Karpas-422 (cell line): ENCODE results near the gene ZNF234. TPM values are rescaled to one million over a fixed set of nuclear protein-coding genes. Genes with fewer than 3 reads are reported as not detected.

Experiments
- total RNA-seq: library from RNA; depleted of rRNA; stranded (reverse); fragments of >200 nt; shearing (Covaris generic); gene quantifications from 2 replicates; pipeline ENCODE4 v1.2.3, GENCODE V29; 2014; ENCODE audit warnings: low replicate concordance; rRNA removed

The ZNF234 gene
- total RNA-seq, 1 experiment from 2014 or later = 3.0 TPM

Other genes starting within 250 kb of the ZNF234 start
- gene ZNF45, start 206.3 kb upstream of the ZNF234 start, total RNA-seq = 17.5 and 21.7 TPM in 2 replicates
- 0.19 TPM in 1 of 2 replicates, not detected in the other for gene ZNF221, start 190.3 kb upstream of the ZNF234 start, total RNA-seq
- not detected in 2 replicates for gene ZNF155, start 157.4 kb upstream of the ZNF234 start, total RNA-seq
- gene ZNF230, start 138.6 kb upstream of the ZNF234 start, total RNA-seq = 2.9 and 4.3 TPM in 2 replicates
- 1.6 and 1.7 TPM in 2 replicates for gene ZNF222, start 116.2 kb upstream of the ZNF234 start, total RNA-seq
- 0.65 TPM in 1 of 2 replicates, not detected in the other for gene ZNF223, start 89.5 kb upstream of the ZNF234 start, total RNA-seq
- gene ZNF284, start 69.4 kb upstream of the ZNF234 start, total RNA-seq = not detected in 2 replicates
- 25.3 and 56.1 TPM in 2 replicates for gene ZNF224, start 47.2 kb upstream of the ZNF234 start, total RNA-seq
- gene ZNF225, start 28.2 kb upstream of the ZNF234 start, total RNA-seq = 5.1 and 5.2 TPM in 2 replicates
- 10.7 and 26.6 TPM in 2 replicates for gene ZNF226, start 23.5 kb downstream of the ZNF234 start, total RNA-seq
- 28.4 and 29.5 TPM in 2 replicates for gene ZNF227, start 71.0 kb downstream of the ZNF234 start, total RNA-seq
- 1.9 and 5.8 TPM in 2 replicates for gene ZNF233, start 118.3 kb downstream of the ZNF234 start, total RNA-seq
- 2.8 and 11.1 TPM in 2 replicates for gene ZNF235, start 163.5 kb downstream of the ZNF234 start, total RNA-seq
- gene ZNF112, start 215.1 kb downstream of the ZNF234 start, total RNA-seq = not detected in 2 replicates